ENCODE results near the gene SLC10A3. TPM values are rescaled to one million over a fixed set of nuclear protein-coding genes. Genes with fewer than 3 reads are reported as not detected.

The SLC10A3 gene
- total RNA-seq, 1 donor from 2014 or later = 13.9 TPM

- no peaks in the 10 kb centered on the region for H3K36me3 Mint-ChIP-seq (ENCODE audit: low read depth, unreplicated experiment)
- no peaks in the 10 kb centered on the region for H3K4me1 Mint-ChIP-seq (ENCODE audit: unreplicated experiment)
- DNase-seq (ENCODE audit: low spot score) = no peak
- TF ChIP-seq, protein P1, sequence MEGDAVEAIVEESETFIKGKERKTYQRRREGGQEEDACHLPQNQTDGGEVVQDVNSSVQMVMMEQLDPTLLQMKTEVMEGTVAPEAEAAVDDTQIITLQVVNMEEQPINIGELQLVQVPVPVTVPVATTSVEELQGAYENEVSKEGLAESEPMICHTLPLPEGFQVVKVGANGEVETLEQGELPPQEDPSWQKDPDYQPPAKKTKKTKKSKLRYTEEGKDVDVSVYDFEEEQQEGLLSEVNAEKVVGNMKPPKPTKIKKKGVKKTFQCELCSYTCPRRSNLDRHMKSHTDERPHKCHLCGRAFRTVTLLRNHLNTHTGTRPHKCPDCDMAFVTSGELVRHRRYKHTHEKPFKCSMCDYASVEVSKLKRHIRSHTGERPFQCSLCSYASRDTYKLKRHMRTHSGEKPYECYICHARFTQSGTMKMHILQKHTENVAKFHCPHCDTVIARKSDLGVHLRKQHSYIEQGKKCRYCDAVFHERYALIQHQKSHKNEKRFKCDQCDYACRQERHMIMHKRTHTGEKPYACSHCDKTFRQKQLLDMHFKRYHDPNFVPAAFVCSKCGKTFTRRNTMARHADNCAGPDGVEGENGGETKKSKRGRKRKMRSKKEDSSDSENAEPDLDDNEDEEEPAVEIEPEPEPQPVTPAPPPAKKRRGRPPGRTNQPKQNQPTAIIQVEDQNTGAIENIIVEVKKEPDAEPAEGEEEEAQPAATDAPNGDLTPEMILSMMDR (IDR thresholded peaks at IDR 0.05; ENCODE audit: unreplicated experiment) = no peak
- H3K27ac Mint-ChIP-seq (ENCODE audit: unreplicated experiment) = no peak overlapping the region
- no peak overlapping the region for H3K4me3 Mint-ChIP-seq (ENCODE audit: unreplicated experiment)
- no peaks in the 10 kb centered on the region for H3K27me3 Mint-ChIP-seq (ENCODE audit: unreplicated experiment)
- H3K9me3 Mint-ChIP-seq (ENCODE audit: unreplicated experiment) = no peaks in the 10 kb centered on the region
Observed at GRCh38 chrX:154525606-154526490, 35.4 kb upstream of the SLC10A3 start.

DNA sequence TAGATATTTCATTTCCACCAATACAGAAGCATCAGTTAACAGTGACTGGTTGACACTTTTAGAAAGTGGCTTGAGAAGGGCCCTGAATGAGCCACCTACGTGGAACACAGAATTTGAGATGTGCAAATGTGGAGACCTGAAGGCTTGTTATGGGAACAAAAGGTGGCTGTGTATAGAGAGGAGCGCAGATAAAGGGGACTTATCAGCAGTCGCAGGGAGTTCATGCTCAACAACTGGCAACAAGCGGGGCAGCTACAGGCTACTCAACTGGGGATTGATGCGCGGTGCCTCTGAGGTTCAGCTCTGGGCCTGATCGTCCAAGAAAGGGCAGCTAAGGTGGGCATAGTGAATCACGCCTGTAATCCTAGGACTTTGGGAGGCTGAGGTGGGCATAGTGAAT lies 29.0 kb upstream of the SLC10A3 start:
- TF ChIP-seq, protein P1 (IDR thresholded peaks at IDR 0.05; ENCODE audit: unreplicated experiment) = no peak
- Mint-ChIP-seq H3K4me1 (ENCODE audit: unreplicated experiment) (peaks cover 2% of the 10 kb centered on the region), H3K9me3 (ENCODE audit: unreplicated experiment) (no peaks in the 10 kb centered on the region), H3K27me3 (ENCODE audit: unreplicated experiment) (no peaks in the 10 kb centered on the region), H3K36me3 (ENCODE audit: low read depth, unreplicated experiment) (no peaks in the 10 kb centered on the region), H3K27ac (ENCODE audit: unreplicated experiment) (no peak overlapping the region), H3K4me3 (ENCODE audit: unreplicated experiment) (no peak overlapping the region)
- DNase-seq (ENCODE audit: low spot score) = no peak

DNA sequence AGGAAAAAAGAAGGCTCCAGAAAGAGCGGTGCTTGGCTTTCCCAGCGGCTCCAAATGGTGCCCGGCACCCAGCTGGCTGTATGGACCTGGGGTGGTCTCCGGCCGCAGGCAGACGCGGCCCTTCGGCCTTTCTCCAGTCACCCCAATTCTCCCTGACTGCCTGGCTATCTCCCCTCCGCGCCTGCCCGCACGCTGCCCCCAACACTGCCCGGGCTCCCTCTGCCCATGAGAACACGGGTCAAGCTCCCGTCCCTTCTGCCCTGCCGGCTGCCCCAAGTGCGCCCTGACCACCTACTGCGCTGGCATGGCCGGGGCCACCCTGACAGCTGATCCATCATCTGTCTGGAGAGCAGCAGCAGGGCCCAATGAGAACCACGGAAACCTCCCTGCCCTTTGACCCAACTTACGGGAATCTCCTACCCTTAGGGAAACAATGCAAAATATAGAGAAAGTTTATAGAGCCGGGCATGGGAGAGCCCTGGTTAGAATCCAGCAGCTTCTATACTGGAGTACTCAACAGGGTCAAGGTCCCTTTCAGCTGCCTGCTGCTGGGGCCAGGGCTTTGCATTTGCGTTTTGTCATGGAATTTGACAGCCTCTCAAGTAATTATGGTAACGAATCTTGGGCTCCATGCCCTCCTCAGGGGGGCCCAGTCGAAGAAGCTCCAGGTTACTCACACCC lies 26.8 kb upstream of the SLC10A3 start:
- Mint-ChIP-seq H3K9me3 (ENCODE audit: unreplicated experiment) (no peaks in the 10 kb centered on the region), H3K36me3 (ENCODE audit: low read depth, unreplicated experiment) (no peaks in the 10 kb centered on the region), H3K4me3 (ENCODE audit: unreplicated experiment) (no peak overlapping the region), H3K27me3 (ENCODE audit: unreplicated experiment) (no peaks in the 10 kb centered on the region), H3K4me1 (ENCODE audit: unreplicated experiment) (peaks cover 2% of the 10 kb centered on the region), H3K27ac (ENCODE audit: unreplicated experiment) (no peak overlapping the region)
- TF ChIP-seq, protein P1 (IDR thresholded peaks at IDR 0.05; ENCODE audit: unreplicated experiment) = no peak
- no peak for DNase-seq (ENCODE audit: low spot score)

- Mint-ChIP-seq H3K4me3 (ENCODE audit: unreplicated experiment) (peak overlapping the region; percentile 84), H3K9me3 (ENCODE audit: unreplicated experiment) (no peaks in the 10 kb centered on the region), H3K27me3 (ENCODE audit: unreplicated experiment) (no peaks in the 10 kb centered on the region), H3K36me3 (ENCODE audit: low read depth, unreplicated experiment) (no peaks in the 10 kb centered on the region), H3K27ac (ENCODE audit: unreplicated experiment) (peak overlapping the region; percentile 92), H3K4me1 (ENCODE audit: unreplicated experiment) (peaks cover 2% of the 10 kb centered on the region)
- TF ChIP-seq, protein P1 (IDR thresholded peaks at IDR 0.05; ENCODE audit: unreplicated experiment) = no peak
- no peak for DNase-seq (ENCODE audit: low spot score)
Observed at GRCh38 chrX:154516656-154517100, 26.2 kb upstream of the SLC10A3 start.

All from endothelial cell (in vitro differentiated cells).